Measurements from ENCODE around the gene TIMM44. TPM values are rescaled to one million over a fixed set of nuclear protein-coding genes. Genes with fewer than 3 reads are reported as not detected.
"Not testable (repeated sequence)": the region's sequence is repeated elsewhere in the genome, so short reads cannot be mapped to it uniquely, and the experiment has no call there.

The TIMM44 gene
- total RNA-seq, 1 donor from 2014 or later: 49.6 TPM

DNA sequence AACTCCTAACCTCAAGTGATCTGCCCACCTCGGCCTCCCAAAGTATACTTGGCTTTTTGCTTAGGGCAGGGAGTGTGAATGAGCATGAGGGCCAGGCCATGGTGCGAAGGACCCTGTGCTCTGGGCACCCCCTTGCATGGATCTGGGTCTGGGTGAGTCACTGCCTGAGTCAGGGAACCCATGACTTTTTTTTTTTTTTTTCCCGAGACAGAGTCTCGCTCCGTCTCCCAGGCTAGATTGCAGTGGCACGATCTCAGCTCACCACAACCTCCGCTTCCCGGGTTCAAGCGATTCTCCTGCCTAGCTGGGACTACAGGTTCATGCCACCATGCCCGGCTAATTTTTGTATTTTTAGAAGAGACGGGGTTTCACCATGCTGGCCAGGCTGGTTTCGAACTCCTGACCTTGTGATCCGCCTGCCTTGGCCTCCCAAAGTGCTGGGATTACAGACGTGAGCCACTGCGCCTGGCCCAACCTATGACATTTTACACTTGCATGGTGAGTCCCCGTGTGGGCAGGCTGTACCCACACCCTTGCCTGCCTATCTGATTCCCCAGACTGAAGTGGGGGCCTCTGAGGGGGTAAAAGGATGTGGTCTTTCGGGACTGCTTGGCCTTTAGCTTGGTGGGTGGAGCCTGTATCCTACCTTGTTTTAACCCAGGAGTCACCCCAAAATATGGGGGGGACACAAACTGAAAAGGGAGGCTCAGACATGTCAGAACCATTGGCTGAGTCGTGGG is 49.9 kb downstream of the TIMM44 start:
- ATAC-seq; DNase-seq (ENCODE audit: low spot score); intact Hi-C loops (cut with DNase I): not testable (repeated sequence)

DNA sequence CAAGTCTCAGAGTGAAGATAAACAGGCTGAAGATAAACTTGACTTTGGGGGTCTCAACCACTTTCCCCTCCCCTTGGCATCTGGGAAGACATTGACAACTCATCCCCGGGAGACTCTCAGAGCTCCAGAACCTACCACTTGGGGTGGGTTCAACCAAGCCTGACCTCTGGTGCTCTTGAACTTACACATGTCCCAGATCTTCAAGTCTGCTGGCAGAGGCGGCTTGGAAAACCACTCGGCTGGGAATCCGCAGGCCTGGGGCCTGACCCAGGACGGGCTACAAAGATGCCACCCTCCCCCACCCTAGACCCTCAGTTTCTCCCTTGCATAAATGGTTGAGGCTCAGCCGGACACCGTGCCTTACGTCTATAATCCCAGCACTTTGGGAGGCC is 54.6 kb downstream of the TIMM44 start:
- DNase-seq (ENCODE audit: low spot score): no peak
- ATAC-seq: no peak
- intact Hi-C loops (cut with DNase I): no loop called here

DNA sequence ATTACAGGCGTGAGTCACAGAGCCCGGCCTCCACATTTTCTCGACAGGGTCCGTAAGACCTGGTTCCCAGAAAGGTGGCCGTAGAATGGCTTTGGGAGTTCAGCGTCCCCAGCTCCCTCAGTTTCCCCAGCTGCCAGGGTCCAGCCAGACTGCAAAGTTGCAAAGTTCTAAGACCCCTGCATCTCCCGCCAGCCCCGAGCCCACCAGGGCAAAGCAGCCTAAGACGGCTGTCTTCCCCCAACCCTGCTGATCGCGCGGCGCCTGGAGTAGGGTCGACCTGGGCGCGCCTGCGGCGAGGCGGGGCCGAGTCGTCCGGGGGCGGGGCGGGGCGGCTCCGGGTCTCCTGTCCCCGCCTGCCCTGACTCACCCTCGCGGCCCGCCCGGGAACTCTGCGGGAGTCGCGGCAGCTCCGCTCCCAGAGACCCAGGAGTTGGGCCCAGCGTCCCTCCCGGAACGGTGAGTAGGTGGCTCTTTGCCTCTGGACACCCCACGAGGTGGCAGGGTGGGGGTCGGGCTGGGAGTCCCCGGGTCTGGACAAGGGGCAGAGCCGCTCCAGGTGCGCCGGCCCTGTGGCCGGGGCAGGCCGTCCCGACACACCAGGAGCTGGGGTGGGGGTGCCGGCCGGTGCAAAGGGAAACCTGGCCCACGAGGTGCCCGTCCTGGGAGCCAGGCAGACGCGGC is 55.2 kb downstream of the TIMM44 start, which contains the start of gene LRRC8E:
LRRC8E (plus strand) TSS at position 366 of the 681 bp plus-strand sequence. CDS start 7,094 bp downstream, outside the sequence.
- no peak for DNase-seq (ENCODE audit: low spot score)
- peak; percentile 57 for ATAC-seq
- intact Hi-C loops (cut with DNase I): no loop called here

DNA sequence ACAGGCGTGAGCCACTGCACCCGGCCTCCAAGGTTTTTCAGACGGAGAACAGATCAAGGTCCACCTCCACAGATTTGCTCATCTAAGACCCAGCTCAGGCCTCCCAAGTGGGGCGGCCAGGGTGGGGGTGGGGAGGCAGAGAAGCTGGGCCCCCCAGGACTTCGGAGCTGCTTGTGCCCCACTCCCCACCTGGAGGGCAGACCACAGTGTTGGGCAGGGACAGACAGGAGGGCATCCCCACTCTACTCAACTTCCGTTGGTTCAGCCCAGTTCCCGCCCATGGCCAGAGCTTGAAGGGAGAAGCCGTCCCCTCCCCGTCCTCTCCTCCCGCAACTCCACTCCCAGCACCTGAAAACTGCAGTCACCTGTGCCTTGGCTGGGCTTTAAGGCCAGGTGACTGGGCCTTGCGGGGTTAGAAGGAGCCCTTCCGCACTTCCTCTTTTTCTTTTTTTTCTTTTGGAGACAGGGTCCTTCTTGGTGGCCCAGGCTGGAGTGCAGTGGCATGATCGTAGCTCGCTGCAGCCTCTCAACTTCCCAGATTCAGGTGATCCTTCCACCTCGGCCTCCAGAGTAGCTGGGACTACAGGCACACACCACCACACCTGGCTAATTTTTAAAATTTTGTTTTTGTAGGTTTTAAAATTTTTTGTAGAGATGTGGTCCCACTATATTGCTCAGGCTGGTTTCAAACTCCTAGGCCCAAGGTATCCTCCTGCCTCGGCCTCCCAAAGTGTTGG is 55.9 kb downstream of the TIMM44 start:
- intact Hi-C loops (cut with DNase I): no loop called here
- DNase-seq (ENCODE audit: low spot score) (no peak), ATAC-seq (no peak)

DNA sequence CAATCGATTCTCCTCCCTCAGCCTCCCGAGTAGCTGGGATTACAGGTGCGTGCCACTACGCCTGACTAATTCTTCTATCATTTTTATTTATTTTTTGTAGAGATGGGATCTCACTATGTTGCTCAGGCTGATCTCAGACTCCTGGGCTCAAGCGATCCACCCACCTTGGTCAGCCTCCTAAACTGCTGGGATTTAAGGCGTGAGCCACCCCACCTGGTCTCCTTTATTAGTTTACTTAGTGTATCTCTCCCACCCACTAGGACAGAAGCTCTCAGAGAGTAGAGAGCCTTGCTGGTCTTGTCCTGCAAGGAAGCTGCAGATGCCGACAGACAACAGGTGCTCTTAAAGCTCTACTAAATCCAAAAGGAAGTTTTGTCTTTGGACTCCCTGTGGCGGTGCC is 57.6 kb downstream of the TIMM44 start:
- intact Hi-C loops (cut with DNase I): no loop called here
- DNase-seq (ENCODE audit: low spot score) (no peak), ATAC-seq (no peak)

DNA sequence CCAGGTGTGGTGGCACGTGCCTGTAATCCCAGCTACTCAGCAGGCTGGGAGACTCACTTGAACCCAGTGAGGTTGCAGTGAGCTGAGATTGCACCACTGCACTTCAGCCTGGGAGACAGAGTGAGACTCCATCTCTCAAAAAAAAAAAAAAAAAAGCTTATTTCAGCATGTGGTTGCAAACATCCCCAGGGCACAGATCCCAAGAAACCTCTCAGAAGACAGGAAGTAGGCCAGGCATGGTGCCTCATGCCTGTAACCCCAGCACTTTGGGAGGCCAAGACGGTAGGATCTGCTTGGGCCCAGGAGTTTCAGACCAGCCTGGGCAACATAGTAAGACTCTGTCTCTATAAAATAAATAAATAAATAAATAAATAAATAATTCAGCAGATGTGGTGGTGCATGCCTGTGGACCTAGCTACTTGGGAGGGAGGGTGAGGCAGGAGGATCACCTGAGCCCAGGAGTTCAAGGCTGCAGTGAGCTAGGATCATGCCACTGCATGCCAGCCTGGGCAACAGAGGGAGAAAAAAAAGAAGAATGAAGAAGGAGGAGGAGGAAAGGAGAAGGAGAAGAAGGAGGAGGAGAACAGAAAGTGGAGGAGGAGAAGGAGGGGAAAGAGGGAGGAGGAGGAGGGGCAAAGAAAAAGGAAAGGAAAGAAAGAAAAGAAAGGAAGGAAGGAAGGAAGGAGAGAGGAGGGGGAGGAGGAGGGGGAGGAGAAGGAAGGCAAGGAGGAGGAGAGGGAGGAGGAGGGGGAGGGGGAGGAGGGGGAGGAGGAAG is 59.5 kb downstream of the TIMM44 start:
- ATAC-seq (no peak), DNase-seq (ENCODE audit: low spot score) (no peak)
- intact Hi-C loops (cut with DNase I): no loop called here

DNA sequence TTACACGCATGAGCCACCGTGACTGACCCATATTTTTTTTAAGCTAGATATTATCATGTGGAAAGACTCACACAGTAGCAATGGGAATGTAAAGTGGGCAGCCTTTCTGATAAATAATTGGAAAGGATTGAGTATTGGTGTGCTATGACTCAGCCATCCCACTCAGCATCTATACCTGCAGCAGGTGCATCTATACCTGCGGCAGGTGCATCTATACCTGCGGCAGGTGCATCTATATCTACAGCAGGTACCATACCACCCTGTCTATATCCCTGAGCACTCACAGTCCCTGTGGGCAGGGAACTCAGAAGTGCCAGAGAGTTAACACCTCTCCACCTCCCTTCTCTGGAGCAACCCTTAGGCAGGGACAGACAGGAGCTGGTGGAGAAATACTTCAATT is 60.4 kb downstream of the TIMM44 start:
- DNase-seq (ENCODE audit: low spot score) (no peak), ATAC-seq (no peak)
- intact Hi-C loops (cut with DNase I): no loop called here

DNA sequence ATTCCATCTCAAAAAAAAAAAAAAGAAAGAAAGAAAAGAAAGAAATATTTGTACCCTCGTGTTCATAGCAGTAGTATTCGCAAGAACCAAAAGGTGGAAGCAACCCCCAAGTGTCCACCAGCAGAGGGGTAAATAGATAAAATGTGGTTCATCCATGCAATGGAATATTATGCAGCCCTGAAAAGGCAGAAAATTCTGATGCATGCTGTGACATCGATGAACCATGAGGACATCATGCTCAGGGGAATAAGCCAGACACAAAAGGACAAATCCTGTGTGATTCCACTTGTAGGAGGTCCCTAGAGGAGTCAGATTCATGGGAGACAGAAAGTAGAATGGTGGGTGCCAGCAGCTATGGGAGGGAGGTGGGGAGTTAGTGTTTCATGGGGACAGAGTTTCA is 61.6 kb downstream of the TIMM44 start:
- intact Hi-C loops (cut with DNase I): no loop called here
- no peak for DNase-seq (ENCODE audit: low spot score)
- no peak for ATAC-seq

DNA sequence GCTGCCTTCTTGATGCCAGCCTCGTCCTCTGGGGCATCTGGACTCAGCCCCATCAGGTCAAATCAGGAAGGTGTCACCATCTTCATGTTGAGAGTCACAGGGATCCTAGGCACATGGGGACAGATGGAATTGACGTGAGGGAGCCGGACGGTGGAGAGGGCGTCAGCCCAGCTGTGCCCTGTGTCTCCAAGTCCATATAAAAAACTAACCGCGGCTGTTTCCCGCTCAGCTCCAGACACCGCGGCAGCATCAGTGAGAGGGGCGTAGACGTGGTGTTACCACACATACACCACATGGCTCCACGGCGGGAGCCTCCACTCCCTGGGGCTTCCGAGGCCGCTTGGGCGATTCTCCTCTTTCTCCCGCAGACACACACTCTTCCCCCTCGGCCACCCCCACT is 63.6 kb downstream of the TIMM44 start:
- no peak for ATAC-seq

DNA sequence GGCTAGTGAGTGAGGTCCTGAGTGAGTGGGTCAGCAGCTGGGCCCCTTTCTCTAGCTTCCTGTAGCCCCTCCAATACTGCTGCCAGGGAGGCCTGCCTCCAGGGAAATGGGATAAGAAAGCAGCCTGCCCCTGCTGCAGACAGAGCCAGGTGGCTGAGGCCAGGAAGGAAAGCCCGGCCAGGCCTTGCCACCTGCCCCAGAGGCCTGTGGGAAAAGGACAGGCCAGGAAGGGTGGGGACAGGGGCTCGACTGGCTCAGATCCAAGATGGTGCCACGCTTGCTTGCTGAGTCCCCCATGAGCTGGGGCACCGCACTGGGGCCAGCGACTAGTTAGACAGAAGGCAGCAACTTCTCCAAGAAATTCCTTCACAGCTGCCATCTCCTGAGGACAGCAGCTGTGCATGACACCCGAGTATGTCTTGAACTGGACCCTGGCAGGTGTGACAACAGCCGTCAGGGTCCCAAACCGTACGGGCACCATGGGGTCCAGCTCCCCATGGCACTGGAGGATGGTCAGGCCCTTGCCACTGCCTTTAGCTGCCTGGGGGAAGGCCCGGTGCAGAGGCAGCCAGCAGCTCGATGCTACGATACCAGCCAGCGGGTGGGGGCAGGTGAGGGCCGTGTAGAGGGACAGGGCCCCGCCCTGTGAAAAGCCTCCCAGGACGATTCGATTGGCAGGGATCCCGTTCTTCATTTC is 64.2 kb downstream of the TIMM44 start:
- no peak for ATAC-seq
- intact Hi-C loops (cut with DNase I): no loop called here
- no peak for DNase-seq (ENCODE audit: low spot score)

More for the DNA sequence above, 63.6 kb downstream of the TIMM44 start:
- no peak for DNase-seq (ENCODE audit: low spot score)
- intact Hi-C loops (cut with DNase I): no loop called here

DNA sequence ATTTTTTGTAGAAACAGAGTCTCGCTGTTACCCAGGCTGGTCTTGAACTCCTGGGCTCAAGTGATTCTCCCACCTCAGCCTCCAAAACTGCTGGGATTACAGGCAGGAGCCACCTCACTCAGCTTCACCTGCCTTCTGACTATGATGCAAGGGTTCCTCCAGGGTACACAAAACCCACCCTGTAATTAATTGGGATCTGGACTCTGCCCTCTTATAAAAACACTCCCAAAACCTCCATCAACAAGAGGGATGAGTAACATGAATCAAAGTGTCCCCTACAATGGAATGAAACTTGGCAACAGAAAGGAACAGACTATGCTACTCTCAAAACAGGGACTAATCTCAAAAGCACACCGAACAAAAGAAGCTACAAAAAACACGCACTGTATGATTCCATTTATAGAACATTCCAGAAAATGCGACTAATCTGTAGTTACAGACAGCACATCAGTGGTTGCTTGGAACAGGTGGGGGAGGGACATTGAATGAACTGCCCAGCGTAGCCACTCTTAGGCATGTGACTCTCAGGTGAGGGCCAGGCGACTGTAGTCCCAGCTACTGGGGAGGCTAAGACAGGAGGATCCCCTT is 66.1 kb downstream of the TIMM44 start:
- ATAC-seq (no peak), DNase-seq (ENCODE audit: low spot score) (no peak)
- intact Hi-C loops (cut with DNase I): no loop called here

Other genes with a start within 250 kb of the TIMM44 start
- 3.7 TPM for gene FCER2, start 241.5 kb downstream of the TIMM44 start, total RNA-seq
- gene CLEC4G, start 211.6 kb downstream of the TIMM44 start, total RNA-seq: 2.8 TPM
- 20.1 TPM for gene CD209, start 196.1 kb downstream of the TIMM44 start, total RNA-seq
- not detected for gene CLEC4M, start 180.4 kb downstream of the TIMM44 start, total RNA-seq
- gene EVI5L, start 113.4 kb downstream of the TIMM44 start, total RNA-seq: 14.2 TPM
- 0.09 TPM for gene PRR36, start 69.3 kb downstream of the TIMM44 start, total RNA-seq
- 0.09 TPM for gene LRRC8E, start 55.2 kb downstream of the TIMM44 start, total RNA-seq
- 34.0 TPM for gene MAP2K7, start 39.8 kb downstream of the TIMM44 start, total RNA-seq
- not detected for gene TGFBR3L, start 28.8 kb downstream of the TIMM44 start, total RNA-seq
- 14.9 TPM for gene SNAPC2, start 23.3 kb downstream of the TIMM44 start, total RNA-seq
- 1.5 TPM for gene CTXN1, start 17.5 kb downstream of the TIMM44 start, total RNA-seq
- 49.7 TPM for gene ELAVL1, start 62.0 kb upstream of the TIMM44 start, total RNA-seq
- not detected for gene CCL25, start 109.1 kb upstream of the TIMM44 start, total RNA-seq
- 0.85 TPM for gene FBN3, start 205.9 kb upstream of the TIMM44 start, total RNA-seq